A549 (cell line): ENCODE data around the gene WDR3.

Experiments
- SREBF2 ChIP-seq: fragments of 450-650 bp; IDR thresholded peaks from 2 replicates; pipeline ENCODE4 v1.6.1; 2014; ENCODE audit warnings: mild to moderate bottlenecking, moderate library complexity
- TF ChIP-seq, protein P1 (sequence below): fragments of >200 bp; sonication (Bioruptor Twin); formaldehyde crosslinking; IDR thresholded peaks from 3 replicates; pipeline ENCODE4 v1.5.1; 2016

DNA sequence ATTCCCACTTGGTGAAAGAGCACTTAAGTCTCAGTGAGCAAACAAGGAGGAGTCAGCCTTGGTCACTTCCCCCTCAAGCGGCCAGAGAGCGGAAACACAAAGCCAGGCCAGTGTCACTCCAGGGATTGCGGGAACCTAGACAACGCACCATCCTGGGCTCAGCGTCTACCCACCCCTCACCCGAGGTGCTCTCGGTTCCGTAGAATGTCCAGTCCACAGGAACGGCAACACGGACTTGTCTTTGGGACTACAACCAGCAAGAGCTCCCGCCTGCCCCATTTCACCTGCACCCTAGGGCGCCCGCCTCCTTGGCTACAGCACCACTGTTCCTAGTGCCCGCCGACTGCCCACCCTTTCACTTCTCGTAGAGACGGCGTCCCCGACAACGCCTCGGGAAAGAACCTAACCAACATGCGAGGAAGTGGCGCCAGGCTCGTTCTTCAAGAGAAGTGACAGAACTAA lies 627 bp upstream of the WDR3 start:
- TF ChIP-seq, protein P1, sequence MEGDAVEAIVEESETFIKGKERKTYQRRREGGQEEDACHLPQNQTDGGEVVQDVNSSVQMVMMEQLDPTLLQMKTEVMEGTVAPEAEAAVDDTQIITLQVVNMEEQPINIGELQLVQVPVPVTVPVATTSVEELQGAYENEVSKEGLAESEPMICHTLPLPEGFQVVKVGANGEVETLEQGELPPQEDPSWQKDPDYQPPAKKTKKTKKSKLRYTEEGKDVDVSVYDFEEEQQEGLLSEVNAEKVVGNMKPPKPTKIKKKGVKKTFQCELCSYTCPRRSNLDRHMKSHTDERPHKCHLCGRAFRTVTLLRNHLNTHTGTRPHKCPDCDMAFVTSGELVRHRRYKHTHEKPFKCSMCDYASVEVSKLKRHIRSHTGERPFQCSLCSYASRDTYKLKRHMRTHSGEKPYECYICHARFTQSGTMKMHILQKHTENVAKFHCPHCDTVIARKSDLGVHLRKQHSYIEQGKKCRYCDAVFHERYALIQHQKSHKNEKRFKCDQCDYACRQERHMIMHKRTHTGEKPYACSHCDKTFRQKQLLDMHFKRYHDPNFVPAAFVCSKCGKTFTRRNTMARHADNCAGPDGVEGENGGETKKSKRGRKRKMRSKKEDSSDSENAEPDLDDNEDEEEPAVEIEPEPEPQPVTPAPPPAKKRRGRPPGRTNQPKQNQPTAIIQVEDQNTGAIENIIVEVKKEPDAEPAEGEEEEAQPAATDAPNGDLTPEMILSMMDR: no peak
- TF ChIP-seq SREBF2: no peak
